GM12864 (cell line): ENCODE data around the gene RNU7-1.
"Not testable (repeated sequence)": the region's sequence is repeated elsewhere in the genome, so short reads cannot be mapped to it uniquely, and the experiment has no call there.

ENCODE experiments used
- DNase-seq: peaks from one replicate; pipeline ENCODE4 v3.0.0-alpha.2; 2011; ENCODE audit warnings: low read depth
- H3K4me3 ChIP-seq: 2 replicates; pipeline ENCODE4 v1.5.1; 2011; ENCODE audit warnings: mild to moderate bottlenecking, low read depth, low read length, control low read depth
- CTCF ChIP-seq: IDR thresholded peaks from 2 replicates; pipeline ENCODE4 v1.5.1; 2011; ENCODE audit warnings: low read depth, mild to moderate bottlenecking, moderate library complexity, low read length, control low read depth, inconsistent platforms; ENCODE audit errors: missing control alignments

RNU7-1 gene

DNA sequence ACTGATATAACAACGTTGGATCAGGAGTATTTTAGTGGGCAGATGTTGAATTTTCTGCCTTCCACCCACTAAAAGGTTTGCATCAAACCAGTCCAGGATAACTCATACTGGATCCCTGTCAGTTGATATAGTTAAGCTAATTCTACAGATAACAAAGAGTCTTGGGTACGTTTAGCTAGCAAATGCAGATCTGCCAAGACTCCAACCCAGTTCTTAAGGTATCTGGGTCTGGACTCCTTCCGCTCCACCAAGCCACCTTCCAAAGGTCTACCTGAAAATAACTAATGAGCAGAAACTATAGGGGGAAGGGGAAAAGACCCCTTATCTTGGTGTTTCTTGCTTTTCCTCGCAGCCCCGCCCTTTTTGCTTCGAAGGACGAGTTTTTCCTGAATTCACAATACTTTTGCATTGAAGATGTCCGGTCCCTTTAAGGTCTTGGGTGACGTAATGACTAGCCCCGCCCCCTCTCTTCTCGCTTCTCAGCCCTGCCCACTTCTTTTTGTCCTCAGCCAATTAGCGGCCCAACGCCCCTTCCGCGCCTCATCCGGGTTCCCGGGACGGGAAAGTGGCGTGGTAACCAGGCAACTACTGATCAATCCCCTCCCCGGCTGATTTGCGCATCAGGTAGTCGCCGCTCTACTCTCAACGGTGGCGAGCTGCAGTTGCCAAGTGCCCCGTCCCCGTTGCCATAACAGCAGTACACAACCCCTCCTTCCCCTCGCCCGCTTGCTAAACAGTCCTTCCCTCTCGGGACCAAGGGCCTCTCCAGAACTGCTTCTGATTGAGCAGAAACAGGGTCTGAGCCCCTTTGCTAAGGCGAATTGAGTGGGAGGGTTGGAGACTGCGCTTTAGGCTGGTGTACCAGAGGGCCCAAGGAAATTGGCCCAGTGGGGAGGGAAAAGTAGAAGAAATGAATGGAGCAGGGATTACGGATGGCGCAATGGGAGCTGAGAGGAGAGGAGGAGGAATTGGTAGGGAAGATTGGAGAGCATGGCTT lies 39.0 kb upstream of the RNU7-1 start, which contains the start of gene LRRC23:
Gene LRRC23, plus strand, starts transcription at position 543 of the 997 bp plus-strand sequence. CDS start 812 bp downstream, outside the sequence.
- peak within 1 kb of the TSS; percentile 86 for H3K4me3 ChIP-seq
- no peak for TF ChIP-seq CTCF
- DNase-seq: peak; percentile 91

GRCh38 chr12:6905414-6906040 lies 38.1 kb upstream of the RNU7-1 start:
- H3K4me3 ChIP-seq: peak overlapping the region; percentile 86
- no peak for TF ChIP-seq CTCF
- DNase-seq: no peak

- not testable (repeated sequence) for DNase-seq, H3K4me3 ChIP-seq
Measured at GRCh38 chr12:6908141-6908540, 35.5 kb upstream of the RNU7-1 start.

DNA sequence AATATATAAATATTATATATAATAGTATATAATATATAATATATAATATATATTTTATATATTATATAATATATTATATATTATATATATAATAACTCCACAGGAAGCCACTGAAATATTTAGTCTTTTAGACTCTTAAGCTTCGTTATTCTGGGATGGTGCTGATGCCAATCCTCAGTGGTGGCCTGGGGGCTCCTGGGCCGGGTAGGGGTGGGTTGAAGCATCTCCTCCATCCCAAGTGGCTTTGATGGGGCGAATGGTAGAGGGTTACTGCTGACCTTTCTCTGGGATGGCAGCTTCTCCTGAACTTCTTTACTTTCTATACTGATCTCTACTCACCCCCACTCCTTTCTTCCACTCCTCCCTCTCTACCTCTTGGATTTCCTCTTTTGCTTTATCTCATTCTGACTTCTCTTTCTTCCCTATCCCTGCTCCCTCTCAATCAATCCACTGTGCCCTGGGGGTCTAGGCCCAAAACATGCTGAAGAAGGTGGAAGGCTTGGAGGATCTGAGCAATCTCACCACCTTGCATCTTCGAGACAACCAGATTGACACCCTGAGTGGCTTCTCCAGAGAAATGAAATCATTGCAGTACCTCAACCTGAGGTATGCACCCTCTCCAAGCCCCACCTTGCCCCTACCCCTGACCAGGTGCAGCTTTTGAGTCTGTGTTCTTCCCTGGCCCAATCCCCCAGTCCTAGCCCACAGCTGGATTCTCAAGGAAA lies 34.0 kb upstream of the RNU7-1 start:
- no peak for DNase-seq
- TF ChIP-seq CTCF: no peak
- no peak overlapping the region for H3K4me3 ChIP-seq

DNA sequence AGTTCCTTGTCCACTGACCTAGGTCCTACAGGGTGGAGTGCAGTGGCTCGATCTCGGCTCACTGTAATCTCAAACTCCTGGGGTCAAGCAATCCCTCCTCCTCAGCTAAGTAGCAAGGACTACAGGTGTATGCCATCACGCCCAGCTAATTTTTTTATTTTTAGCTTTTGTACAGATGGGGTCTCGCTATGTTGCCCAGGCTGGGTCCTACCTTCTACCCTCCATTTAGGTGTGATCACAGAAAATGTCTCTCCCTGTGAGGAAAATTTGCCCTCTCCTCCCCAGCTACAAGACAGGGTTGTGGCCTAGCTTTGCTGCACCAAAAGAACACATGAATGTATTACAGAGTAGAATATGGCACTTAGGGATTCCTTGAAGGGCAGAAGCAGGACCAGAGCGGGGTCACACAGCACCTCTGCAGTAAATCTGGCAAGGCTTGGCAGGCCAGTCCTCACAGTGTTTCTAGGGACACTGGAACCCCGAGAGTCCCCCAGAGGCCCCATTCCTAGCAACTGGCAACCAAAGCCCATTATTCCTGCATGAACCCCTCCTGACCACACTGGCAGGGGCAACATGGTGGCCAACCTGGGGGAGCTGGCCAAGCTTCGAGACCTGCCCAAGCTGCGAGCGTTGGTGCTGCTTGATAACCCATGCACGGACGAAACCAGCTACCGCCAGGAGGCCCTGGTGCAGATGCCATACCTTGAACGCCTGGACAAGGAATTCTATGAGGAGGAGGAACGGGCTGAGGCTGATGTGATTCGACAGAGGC lies 31.3 kb upstream of the RNU7-1 start:
- DNase-seq: no peak
- TF ChIP-seq CTCF: no peak
- no peak overlapping the region for H3K4me3 ChIP-seq

DNA sequence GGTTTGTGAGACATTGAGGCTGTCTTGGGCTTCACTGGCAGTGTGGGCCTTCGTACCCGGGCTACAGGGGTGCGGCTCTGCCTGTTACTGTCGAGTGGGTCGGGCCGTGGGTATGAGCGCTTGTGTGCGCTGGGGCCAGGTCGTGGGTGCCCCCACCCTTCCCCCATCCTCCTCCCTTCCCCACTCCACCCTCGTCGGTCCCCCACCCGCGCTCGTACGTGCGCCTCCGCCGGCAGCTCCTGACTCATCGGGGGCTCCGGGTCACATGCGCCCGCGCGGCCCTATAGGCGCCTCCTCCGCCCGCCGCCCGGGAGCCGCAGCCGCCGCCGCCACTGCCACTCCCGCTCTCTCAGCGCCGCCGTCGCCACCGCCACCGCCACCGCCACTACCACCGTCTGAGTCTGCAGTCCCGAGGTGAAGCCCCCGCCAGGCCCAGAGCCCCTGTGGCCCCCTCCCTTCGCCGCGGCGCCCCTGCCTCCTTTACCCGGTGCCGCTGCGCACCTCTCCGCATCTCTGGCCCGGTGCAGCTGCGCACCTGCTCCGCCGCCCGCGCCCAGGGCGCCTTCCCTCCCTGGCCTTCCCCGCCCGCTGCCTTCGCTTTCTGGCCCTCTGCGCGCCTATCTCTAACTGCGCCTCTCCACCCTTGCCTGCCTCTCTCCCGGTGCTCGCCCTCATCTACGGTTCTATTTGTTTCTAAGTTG lies 29.2 kb upstream of the RNU7-1 start, which contains the start of gene ENO2:
Gene ENO2, plus strand, starts transcription at position 335 of the 701 bp plus-strand sequence. CDS start 1,253 bp downstream, outside the sequence.
- H3K4me3 ChIP-seq: peak within 1 kb of the TSS; percentile 76
- DNase-seq: no peak
- no peak for TF ChIP-seq CTCF
